GM19099 (cell line): Measurements from ENCODE around the gene HGS.

ENCODE experiments used
- POLR2A ChIP-seq: IDR thresholded peaks from 3 replicates; pipeline ENCODE4 v1.6.1; 2011; ENCODE audit warnings: low read depth; ENCODE audit not compliant: insufficient read length; ENCODE audit errors: extremely low read depth

HGS gene

GRCh38 chr17:81706232-81706611 is 22.4 kb downstream of the HGS start:
- TF ChIP-seq POLR2A = no peak

GRCh38 chr17:81706757-81707624 is 23.2 kb downstream of the HGS start:
- no peak for TF ChIP-seq POLR2A

GRCh38 chr17:81707725-81708646 is 24.2 kb downstream of the HGS start:
- TF ChIP-seq POLR2A = no peak

- no peak for TF ChIP-seq POLR2A
Measured at GRCh38 chr17:81708739-81709185, 25.0 kb downstream of the HGS start.

- TF ChIP-seq POLR2A = peak; percentile 10
Measured at GRCh38 chr17:81710514-81711308, 26.9 kb downstream of the HGS start.

GRCh38 chr17:81711814-81712467 is 28.1 kb downstream of the HGS start, which contains the start of gene SLC25A10:
TSS of gene SLC25A10 (plus strand) at chr17:81712284. CDS start at chr17:81712427, 143 bp downstream.
- TF ChIP-seq POLR2A = peak; percentile 48

GRCh38 chr17:81712468-81713003 is 28.7 kb downstream of the HGS start:
- TF ChIP-seq POLR2A = no peak

- no peak for TF ChIP-seq POLR2A
Measured at GRCh38 chr17:81713004-81713555, 29.3 kb downstream of the HGS start.

GRCh38 chr17:81713556-81714411 is 30.0 kb downstream of the HGS start:
- TF ChIP-seq POLR2A = no peak

- no peak for TF ChIP-seq POLR2A
Measured at GRCh38 chr17:81714412-81715106, 30.7 kb downstream of the HGS start.

GRCh38 chr17:81715107-81715871 is 31.5 kb downstream of the HGS start:
- no peak for TF ChIP-seq POLR2A
